Epidermal melanocyte (primary cell): ENCODE results near the gene SENP5.
"Not testable (repeated sequence)": the region's sequence is repeated elsewhere in the genome, so short reads cannot be mapped to it uniquely, and the experiment has no call there.

Source experiments
- DNase-seq: peaks from one replicate; pipeline ENCODE4 v3.0.0; 2011; ENCODE audit warnings: low spot score; ENCODE audit not compliant: insufficient read length

SENP5 gene, protein sequence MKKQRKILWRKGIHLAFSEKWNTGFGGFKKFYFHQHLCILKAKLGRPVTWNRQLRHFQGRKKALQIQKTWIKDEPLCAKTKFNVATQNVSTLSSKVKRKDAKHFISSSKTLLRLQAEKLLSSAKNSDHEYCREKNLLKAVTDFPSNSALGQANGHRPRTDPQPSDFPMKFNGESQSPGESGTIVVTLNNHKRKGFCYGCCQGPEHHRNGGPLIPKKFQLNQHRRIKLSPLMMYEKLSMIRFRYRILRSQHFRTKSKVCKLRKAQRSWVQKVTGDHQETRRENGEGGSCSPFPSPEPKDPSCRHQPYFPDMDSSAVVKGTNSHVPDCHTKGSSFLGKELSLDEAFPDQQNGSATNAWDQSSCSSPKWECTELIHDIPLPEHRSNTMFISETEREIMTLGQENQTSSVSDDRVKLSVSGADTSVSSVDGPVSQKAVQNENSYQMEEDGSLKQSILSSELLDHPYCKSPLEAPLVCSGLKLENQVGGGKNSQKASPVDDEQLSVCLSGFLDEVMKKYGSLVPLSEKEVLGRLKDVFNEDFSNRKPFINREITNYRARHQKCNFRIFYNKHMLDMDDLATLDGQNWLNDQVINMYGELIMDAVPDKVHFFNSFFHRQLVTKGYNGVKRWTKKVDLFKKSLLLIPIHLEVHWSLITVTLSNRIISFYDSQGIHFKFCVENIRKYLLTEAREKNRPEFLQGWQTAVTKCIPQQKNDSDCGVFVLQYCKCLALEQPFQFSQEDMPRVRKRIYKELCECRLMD

DNA sequence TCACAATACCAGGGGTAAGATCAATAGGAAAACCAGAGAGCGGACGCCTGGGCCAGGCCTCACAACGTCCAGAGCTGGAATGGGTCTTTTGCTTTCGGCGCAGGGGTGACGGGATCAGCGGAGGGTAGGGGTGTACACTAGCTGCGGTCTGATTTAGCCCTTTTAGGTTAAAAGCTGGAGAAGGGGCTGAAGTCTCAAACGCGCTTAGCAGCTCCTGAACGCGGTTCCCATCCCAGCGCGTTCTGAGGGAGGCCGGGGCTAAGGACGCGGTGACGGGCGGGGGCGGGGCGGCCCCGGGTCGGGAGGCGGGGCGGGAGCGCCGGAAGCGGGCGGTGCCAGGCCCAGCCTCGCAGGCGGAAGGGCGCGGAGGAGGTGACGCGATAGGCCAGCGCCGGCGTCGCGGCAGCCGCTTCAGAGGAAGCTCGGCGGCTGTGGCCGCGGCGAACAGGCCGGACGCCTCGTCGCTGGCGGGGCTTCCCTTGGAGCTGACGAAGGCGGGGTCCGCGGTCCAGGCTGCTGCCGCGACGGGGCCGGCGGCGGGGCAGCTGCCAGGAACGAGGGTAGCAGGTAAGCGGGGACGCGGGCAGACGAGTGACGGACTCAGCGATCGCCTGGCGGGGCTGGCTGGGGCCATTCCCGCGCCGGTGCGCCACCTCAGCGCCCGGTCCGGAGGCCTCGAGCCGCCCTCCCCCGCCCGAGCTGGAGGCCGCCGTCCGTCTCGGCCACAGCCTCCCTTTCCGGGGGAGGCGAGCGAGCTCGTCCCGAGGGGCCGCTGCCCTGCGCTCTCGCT lies at the start of gene SENP5:
SENP5 (plus strand) TSS at position 414 of the 790 bp plus-strand sequence. CDS start 17,262 bp downstream, outside the sequence.
- peak; percentile 69 for DNase-seq

DNA sequence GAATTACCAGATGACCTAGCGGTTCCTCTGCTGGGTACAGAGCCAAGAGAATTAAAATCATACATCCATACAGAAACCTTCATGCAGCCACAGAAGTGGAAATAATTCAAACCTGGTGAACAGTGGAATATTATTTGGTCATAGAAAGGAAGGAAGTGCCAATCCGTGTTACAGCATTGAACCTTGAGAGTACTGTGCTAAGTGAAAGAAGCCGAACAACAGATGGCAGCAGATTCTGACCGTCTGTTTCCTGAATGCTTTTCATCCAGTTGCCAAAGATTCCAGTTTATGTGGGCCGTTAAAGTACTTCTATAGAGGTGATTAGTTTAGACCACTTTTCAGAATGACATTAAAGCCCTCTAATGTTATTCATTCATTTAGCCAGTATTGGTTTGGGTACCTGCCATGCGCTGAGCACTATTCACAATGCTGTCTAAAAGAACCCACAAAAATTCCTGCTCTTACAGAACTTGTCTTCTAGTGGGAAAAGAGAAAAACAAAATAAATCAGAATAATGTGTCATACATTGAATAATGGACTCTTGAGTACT lies 45.8 kb upstream of the SENP5 start:
- no peak for DNase-seq

DNA sequence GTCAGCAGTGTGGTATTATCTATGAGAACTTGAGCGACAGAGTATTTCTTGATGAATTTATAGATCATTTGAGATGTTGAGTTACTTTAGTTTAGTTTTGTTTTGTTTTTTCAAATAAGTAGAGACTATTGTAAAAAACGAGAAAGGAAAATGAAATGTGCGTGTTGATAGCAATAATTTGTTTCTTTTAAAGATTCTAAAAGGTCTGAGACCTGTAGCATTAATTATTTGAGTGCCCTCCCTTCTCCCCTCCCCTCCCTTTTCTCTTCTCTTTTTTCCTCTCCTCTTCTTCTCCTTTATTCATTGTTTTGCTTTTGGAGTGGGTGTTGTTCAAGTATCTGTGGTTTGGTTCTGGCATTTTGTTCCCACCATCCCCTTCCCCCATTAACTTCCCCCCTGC lies 38.1 kb upstream of the SENP5 start:
- not testable (repeated sequence) for DNase-seq

DNA sequence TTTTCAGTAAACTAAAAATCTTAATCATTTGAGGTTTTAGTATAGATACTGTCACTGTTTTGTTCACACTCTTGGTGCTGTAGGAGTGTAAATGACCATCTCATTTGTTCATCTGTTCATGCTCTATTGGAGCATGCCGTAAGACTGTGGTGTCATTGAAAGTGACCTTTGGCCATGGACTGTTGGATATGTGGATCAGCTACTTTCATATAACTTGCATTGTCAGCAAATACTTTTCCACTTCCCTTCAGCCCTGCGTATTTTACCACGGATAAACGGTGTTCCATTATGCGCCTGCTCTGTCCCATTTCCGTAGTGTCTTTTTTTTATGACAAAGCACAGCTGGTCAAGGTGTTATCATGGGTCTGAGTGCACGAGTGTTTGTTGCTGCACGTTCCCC lies 32.6 kb upstream of the SENP5 start:
- DNase-seq: no peak

DNA sequence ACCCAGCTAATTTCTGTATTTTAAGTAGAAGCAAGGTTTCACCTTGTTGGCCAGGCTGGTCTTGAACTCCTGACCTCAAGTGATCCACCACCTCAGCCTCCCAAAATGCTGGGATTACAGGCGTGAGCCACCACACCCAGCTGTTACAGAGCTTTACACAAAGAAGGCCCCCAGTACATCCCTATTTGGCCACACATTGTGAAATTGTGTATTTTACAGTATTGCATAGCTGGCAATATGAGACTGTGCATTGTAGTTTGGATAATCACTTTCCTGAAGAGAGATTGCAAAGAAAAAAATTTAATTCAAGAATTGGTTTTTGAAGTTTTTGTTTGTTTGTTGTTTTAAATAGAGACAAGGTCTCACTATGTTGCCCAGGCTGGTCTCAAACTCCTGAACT lies 31.1 kb upstream of the SENP5 start:
- not testable (repeated sequence) for DNase-seq

DNA sequence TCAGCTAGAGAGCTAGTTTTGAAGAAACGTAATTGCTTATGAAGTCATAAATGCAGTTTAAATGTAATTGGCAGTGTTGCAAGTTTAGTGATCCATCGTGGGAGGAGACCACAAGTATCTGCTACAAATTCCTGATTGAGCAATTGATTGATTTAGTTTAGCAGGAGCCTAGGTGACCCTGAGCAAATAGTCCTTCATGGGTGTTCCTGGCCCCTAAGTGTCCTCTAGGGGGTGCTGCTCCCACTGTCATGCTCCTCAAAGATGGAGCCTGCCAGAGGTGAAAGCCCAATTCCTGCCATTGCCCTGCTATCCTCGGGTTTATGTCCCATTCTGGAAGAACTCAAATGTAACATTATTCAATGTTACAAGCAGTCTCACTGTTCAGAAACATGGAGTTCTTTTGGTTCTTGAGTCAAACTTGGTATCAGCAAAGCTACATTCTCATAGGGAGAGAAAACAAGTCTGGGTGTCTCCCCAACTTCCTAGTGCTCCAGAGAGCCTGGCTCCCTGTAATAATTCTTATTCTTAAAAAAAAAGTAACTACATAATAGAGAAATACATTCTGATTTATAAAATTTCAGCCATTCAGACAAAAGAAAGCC lies 29.8 kb upstream of the SENP5 start:
- DNase-seq: peak; percentile 69

DNA sequence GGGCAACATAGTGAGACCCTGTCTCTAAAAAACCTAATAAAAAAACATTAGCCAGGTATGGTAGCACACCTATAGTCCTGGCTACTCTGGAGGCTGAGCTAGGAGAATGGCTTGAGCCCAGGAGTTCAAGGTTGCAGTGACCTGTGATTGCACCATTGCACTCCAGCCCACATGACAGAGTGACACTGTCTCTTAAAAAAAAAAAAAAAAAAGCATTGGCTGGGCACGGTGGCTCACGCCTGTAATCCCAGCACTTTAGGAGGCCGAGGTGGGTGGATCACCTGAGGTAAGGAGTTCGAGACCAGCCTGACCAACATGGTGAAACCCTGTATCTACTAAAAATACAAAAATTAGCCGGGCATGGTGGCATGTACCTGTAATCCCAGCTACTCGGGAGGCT lies 28.4 kb upstream of the SENP5 start:
- DNase-seq: not testable (repeated sequence)

DNA sequence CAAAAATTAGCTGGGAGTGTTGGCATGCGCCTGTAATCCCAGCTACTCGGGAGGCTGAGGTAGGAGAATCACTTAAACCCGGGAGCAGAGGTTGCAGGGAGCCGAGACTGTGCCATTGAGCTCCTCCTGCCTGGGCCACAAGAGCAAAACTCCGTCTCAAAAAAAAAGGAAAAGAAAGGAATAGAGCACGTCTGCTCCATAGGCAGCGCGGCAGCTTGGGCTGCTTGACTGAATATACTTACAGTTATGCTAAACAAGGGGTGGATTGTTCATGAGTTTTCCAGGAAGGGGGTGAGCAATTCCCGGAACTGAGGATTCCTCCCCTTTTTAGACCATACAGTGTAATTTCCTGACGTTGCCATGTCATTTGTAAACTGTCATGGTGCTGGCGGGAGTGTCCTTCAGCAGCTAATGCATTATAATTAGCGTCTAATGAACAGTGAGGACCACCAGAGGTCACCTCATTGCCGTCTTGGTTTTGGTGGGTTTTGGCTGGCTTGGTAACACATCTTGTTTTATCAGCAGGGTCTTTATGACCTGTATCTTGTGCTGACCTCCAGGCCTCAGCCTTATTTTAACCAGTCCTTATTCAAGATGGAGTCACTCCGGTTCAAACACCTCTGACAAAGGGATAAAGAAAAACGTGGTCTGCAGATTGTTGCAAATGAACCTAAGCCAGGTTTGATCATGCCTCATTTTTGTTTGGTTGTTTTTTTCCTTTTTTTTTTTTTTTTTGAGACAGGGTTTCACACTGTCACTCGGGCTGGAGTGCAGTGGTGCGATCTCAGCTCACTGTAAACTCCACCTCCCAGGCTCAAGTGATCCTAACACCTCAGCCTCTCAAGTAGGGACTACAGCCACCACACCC lies 24.9 kb upstream of the SENP5 start:
- DNase-seq: no peak

DNA sequence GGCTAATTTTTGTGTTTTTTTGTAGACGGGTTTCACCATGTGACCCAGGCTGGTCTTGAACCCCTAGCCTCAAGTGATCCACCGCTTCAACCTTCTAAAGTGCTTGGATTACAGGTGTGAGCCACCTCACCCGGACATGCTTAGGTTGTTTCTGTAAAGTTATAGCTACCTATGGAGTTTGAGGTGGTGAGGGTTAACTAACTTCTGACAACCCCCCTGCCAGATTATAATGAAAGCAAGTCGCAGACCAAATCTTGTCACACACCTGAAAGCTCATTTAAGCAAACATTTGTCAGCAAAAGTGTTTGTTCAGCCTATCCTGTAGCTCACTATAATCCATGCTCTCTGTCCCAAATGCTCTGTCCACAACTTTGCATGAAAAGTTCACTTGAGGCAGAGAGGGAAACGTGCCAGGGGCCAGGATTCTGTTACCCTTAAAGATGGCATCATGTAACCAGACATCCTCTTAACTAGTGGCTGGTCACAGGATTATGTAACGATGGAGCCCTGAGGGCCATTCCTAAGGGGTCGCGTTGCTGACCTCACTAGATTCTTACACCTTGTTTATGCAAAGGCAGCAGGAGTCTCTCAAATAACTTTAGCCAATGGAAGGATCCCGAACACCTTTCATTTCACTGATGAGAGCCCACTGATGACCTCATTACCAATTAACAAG lies 24.1 kb upstream of the SENP5 start:
- no peak for DNase-seq

DNA sequence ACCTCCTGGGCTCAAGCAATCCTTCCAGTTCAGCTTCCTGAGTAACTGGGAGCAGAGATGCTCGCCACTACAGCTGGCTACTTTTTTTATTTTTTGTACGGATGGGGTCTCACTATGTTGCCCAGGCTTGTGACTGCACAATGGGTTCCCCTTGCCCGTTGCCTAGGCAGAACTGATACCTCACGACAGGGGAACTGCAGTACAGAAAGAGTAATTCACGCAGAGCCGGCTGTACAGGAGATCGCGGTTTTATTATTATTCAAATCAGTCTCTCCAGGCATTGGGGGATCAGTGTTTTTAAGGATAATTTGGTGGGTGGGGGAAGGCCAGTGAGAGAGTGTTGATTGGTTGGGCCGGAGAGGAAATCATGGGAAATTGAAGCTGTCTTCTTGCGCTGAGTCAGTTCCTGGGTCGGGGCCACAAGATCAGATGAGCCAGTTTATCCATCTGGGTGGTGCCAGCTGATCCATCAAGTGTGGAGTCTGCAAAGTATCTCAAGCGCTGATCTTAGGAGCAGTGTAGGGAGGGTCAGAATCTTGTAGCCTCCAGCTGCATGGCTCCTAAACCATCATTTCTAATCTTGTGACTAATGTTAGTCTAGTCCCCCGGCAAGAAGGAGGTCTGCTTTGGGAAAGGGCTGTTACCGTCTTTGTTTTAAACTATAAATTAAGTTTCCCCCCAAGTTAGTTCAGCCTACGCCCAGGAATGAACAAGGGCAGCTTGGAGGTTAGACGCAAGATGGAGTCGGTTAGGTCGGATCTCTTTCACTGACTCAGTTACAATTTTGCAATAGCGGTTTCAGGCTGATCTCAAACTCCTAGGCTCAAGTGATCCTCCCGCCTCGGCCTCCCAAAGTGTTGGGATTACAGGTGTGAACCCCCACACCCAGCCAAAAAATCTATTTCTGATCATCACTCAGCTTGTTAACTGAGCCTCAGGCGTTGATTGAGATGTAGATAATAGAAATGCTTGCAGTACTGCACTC lies 23.2 kb upstream of the SENP5 start:
- DNase-seq: not testable (repeated sequence)

DNA sequence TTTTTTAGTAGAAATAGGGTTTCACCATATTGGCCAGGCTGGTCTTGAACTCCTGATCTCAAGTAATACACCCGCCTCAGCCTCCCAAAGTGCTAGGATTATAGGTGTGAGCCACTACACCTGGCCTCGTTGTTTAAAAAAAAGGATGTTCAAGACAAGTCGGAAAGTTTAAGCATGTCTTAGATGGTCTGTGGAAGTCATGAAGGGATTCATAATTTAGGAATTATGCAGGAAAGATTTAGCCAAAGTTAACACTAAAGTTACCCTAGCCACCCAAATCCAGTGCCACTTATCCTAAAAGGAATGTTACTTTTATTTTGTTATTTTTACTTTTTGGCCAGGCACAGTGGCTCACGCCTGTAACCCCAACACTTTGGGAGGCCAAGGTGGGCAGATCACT lies 19.3 kb upstream of the SENP5 start:
- DNase-seq: not testable (repeated sequence)

DNA sequence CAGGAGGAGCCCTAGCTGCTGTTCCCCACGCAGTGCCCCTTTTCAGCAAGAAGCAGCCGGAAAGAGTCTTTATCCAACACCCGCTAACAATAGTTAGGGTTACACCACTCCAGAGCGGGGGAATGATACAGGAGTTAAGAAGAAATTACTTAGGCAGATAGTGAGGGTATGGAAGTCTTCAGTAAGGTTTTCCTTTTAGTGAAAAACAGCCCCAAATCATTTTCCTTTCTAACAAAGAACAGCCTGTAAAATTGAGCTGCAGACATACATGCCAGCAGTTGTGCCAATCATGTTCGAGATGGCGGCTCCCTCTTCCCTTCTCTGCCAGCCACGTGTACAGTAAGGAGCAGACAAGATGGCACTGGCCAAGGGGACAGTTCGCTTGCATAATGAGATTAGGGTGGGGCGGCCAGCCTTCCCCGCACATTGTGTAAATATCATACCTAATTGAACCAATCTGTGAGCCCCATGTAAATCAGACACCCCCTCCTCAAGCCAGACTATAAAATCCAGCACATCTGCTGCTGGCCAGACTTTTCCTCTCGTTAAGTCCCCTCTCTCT lies 18.5 kb upstream of the SENP5 start:
- no peak for DNase-seq

DNA sequence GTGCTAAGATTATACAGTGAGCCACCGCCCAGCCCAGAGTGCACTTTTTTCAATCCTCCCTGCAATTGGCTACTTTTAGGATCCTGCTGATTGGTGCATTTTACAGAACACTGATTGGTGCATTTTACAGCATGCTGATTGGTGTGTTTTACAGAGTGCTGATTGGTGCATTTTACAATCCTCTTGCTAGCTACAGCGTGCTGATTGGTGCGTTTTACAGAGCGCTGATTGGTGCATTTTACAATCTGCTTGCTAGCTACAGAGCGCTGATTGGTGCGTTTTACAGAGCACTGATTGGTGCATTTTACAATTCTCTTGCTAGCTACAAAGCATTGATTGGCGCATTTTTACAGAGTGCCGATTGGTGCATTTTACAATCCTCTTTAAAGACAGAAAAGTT lies 4.7 kb upstream of the SENP5 start:
- not testable (repeated sequence) for DNase-seq

DNA sequence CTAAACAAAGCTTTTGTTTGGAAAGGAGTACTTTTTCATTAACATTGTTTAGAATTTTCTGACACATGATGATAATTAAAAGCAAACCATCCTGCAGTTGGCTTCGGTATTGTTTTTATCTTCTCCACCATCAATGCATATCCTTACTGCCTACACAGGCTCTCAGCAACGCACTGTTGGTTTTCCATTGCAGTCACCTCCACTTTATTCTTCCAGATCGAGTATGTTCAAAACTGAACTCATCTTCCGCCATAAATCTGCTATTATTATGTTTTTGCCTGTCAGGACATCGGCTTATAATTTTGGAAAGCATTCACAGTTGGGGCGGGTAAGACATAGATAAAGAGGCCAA lies 589 bp upstream of the SENP5 start:
- DNase-seq: no peak

DNA sequence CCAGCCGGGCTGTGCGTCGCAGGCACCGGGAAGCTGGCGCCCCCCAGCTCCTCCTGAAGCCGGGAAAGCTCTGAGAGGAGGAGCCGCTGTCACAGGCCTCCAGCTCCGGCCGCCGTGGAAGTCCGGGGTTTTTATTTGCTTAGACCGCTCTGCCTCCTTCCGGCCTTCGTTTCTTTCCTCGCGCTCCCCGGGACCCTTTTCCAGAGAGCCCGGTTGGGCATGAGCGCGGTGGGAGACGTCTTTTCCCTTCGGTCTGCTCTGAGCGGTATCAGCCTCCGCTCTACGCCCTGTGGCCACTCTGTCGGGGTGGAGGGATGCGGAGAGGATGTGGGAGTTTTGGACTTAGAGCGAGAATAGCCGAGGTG lies 559 bp downstream of the SENP5 start:
- no peak for DNase-seq

DNA sequence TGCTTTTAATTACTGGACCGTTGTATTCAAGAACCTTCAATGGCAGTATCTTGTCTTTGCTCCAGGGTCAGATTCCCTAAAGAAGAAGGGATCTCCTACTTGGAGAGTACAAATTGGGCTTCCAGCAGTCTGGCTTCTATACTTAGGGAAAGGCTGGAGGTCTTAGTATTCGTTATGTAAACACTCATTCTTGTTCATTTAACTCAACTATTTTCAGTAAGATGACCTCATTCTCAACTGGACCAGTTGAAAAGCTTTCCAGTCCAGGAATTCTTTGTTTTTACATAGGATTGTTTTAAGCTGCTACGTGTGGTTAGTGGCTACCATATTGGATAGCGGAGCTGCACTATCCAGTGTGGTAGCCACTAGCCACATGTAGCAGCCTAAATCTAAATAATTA lies 4.6 kb downstream of the SENP5 start:
- DNase-seq: no peak

DNA sequence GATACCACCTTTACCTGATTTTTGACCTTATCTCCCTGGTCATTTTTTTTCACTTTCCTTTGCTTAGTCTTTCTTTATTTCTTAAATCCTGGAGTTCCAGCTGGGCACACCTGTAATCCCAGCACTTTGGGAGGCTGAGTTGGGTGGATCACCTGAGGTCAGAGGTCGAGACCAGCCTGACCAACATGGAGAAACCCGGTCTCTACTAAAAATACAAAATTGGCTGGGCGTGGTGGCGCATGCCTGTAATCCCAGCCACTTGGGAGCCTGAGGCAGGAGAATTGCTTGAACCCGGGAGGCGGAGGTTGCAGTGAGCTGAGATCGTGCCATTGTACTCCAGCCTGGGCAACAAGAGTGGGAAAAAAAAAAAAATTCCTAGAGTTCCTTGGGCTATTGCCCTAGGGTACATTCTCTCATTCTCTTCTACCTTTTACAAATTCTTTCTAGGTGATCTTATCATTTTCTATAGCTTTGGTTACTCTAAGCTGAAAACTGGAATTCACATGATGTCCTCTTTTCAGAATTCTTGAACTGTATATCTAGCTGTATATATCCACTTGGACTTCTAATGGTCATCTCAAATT lies 6.9 kb downstream of the SENP5 start:
- DNase-seq: not testable (repeated sequence)

DNA sequence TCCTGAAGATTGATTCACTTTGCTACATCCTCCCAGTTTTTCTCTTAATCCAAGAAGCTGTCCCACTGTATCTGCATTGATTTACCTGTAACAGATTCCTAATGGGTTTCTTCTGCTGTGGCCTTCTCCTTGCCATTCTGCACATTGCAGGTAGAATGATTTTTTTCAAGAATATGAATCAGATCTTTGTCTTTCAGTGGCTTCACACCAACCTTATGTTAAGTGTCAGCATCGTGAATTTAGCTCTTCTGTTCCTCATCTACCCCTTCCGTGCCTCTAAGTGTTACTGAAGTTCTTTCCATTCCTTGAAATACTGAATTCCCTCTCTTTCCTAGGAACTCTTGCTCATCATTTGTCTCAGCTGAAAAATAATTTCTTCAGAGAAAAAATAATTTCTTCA lies 7.5 kb downstream of the SENP5 start:
- DNase-seq: no peak
